WERI-Rb-1 (cell line): ENCODE measurements around the gene SERPINA3.

ENCODE experiments used
- DNase-seq: peaks from one replicate; pipeline ENCODE4 v3.0.0-alpha.2; 2020
- H3K27ac ChIP-seq: fragments of 250-450 bp; sonication (Bioruptor Pico); 2 replicates; pipeline ENCODE4 v1.5.1; 2020; ENCODE audit warnings: mild to moderate bottlenecking, moderate library complexity
- H3K27me3 ChIP-seq: fragments of 250-450 bp; sonication (Bioruptor Pico); 2 replicates; pipeline ENCODE4 v1.5.1; 2021; ENCODE audit warnings: mild to moderate bottlenecking, low read depth, moderate library complexity; ENCODE audit not compliant: insufficient read depth, severe bottlenecking
- H3K36me3 ChIP-seq: fragments of 250-450 bp; sonication (Bioruptor Pico); 2 replicates; pipeline ENCODE4 v1.5.1; 2020; ENCODE audit warnings: mild to moderate bottlenecking, moderate library complexity
- H3K4me3 ChIP-seq: 2 replicates; pipeline ENCODE4 v1.5.1; 2011; ENCODE audit warnings: low read depth, mild to moderate bottlenecking, control low read depth, low read length
- H3K9me3 ChIP-seq: fragments of 250-450 bp; sonication (Bioruptor Pico); 2 replicates; pipeline ENCODE4 v1.5.1; 2021; ENCODE audit warnings: mild to moderate bottlenecking, moderate library complexity; ENCODE audit not compliant: severe bottlenecking
- TF ChIP-seq, protein P1 (sequence below): IDR thresholded peaks from 2 replicates; pipeline ENCODE4 v1.5.1; 2011; ENCODE audit warnings: low read depth, mild to moderate bottlenecking, control low read depth, inconsistent platforms, low read length

Gene SERPINA3

DNA sequence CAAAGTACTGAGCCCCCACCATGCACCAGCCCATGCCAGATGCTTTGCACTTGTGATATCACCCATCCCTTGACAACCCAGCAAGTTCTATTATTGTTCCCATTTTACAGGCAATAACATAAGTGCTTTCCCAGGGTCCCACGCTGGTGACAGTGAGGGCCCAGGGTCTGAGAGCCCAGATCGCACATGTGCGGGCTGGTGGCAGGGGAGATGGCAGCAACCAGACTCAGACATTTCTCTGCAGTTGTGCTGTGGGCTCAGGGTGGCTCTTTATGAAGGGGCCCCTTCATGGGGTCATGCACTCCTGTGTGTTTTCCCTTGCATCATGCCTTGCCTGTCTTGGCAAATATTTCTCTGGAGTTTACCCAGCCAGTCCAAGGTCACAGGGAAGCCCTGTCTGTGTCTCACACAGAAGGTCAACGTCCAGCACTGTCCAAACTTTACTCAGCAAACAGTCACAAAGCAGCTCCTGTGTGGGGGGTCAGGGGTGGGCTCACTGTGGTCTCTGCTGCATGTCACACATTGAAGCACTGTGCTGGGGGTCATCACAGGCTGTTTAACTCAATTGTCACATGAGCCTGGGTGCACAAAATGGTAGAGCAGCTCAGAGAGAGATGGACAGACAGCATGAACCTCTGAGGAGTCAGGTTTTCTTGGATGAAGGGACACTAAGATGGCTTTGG, 18.3 kb upstream of the SERPINA3 start:
- no peak for DNase-seq
- TF ChIP-seq, protein P1, sequence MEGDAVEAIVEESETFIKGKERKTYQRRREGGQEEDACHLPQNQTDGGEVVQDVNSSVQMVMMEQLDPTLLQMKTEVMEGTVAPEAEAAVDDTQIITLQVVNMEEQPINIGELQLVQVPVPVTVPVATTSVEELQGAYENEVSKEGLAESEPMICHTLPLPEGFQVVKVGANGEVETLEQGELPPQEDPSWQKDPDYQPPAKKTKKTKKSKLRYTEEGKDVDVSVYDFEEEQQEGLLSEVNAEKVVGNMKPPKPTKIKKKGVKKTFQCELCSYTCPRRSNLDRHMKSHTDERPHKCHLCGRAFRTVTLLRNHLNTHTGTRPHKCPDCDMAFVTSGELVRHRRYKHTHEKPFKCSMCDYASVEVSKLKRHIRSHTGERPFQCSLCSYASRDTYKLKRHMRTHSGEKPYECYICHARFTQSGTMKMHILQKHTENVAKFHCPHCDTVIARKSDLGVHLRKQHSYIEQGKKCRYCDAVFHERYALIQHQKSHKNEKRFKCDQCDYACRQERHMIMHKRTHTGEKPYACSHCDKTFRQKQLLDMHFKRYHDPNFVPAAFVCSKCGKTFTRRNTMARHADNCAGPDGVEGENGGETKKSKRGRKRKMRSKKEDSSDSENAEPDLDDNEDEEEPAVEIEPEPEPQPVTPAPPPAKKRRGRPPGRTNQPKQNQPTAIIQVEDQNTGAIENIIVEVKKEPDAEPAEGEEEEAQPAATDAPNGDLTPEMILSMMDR = no peak

DNA sequence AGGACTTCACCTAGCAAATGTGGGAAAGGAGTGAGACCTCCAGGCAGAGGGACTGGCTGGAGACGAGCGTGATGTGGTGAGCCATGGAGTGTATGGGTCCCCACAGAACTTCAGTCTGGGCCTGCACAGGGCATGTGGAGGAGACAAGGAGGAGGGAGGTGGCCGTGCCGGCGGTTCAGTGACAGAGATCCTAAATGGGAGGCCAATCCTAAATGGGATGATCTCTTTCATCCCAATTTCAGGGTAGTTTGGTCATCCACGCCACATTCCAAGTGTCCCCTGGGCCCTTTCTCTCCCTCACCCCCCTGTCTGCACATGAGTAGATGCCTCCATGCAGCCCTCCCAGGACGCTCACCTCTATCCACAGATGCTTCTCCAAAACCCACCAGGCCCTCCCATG, 17.8 kb upstream of the SERPINA3 start:
- TF ChIP-seq, protein P1 = no peak
- Histone ChIP-seq H3K9me3 (no peaks in the 10 kb centered on the region), H3K36me3 (no peaks in the 10 kb centered on the region), H3K27me3 (peaks cover 33% of the 10 kb centered on the region), H3K27ac (no peak overlapping the region), H3K4me3 (no peak overlapping the region)
- DNase-seq = no peak

More for the DNA sequence above, 18.3 kb upstream of the SERPINA3 start:
- H3K36me3 ChIP-seq = no peaks in the 10 kb centered on the region
- H3K4me3 ChIP-seq = no peak overlapping the region
- H3K27me3 ChIP-seq = peaks cover 38% of the 10 kb centered on the region
- no peak overlapping the region for H3K27ac ChIP-seq
- H3K9me3 ChIP-seq = no peaks in the 10 kb centered on the region

DNA sequence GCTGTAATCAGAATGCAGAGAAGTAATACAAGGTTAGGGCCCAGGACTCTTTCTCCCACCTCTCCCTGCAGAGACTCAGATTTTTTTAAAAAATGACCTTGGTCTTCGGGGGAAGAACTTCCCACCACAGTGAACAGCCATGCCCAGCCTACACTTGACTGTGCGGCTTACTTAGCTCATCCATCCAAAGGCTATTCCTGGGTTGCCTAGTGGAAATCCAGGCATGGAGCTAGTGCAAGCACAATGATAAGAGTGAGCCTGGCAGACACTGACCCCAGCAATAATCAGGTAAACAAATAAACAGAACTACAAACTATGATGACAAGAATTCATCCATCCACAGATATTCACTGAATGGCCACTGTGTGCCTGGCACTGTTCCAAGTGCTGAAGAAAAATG, 16.3 kb upstream of the SERPINA3 start:
- no peaks in the 10 kb centered on the region for H3K36me3 ChIP-seq
- DNase-seq = no peak
- no peak overlapping the region for H3K4me3 ChIP-seq
- peaks cover 23% of the 10 kb centered on the region for H3K27me3 ChIP-seq
- H3K27ac ChIP-seq = no peak overlapping the region
- no peaks in the 10 kb centered on the region for H3K9me3 ChIP-seq
- TF ChIP-seq, protein P1 = no peak

DNA sequence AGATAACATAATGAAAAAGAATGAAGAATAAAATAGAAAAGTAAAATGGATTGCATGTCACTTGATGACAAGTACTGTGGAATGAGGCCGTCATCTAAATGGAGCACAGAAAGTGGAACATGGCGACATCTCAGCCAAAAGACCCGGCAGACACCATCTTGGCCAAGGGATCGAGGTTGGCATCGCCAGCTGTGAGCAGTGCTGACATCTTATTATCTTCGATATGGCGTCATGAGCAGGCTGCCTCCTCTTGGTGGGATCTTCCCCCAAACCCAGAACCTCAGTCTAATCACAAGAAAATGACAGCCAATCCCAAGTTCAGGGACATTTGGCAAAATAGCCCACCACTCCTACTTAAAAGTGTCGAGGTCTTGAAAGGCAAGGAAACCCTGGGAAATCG, 15.8 kb upstream of the SERPINA3 start:
- Histone ChIP-seq H3K36me3 (no peaks in the 10 kb centered on the region), H3K9me3 (no peaks in the 10 kb centered on the region), H3K4me3 (no peak overlapping the region), H3K27me3 (peaks cover 23% of the 10 kb centered on the region), H3K27ac (no peak overlapping the region)
- TF ChIP-seq, protein P1 = no peak
- DNase-seq = no peak

DNA sequence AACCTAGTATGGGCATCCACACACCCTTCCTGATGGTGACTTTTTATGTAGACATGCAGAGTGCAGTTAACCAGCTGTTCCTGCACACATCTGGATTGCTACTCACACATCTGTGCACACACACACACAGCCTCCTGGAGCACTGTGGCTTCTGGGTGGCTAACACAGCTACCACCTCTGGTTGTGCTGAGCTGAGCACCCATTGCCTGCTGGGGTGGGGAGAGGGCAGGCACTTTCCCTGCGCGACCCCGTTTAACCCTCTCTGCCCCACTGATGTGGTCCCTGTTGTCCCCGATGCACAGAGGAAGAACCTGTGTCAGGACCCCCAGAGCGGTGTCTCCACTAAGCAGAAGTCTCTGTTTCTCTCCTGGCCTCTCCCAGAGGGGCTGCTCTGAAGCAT, 14.4 kb upstream of the SERPINA3 start:
- no peak for DNase-seq
- H3K27ac ChIP-seq = no peak overlapping the region

More for the DNA sequence above, 14.4 kb upstream of the SERPINA3 start:
- TF ChIP-seq, protein P1 = no peak
- Histone ChIP-seq H3K9me3 (no peaks in the 10 kb centered on the region), H3K27me3 (peaks cover 18% of the 10 kb centered on the region), H3K36me3 (no peaks in the 10 kb centered on the region), H3K4me3 (no peak overlapping the region)
